Stimulated activated CD4-positive, alpha-beta T cell treated with anti-CD3 and anti-CD28 coated beads, Interleukin-1b, Interleukin-23, amount 100 ng/mL, for 4 hours (primary cell): ENCODE results near the gene ANKRD33B.
"Not testable (repeated sequence)": the region's sequence is repeated elsewhere in the genome, so short reads cannot be mapped to it uniquely, and the experiment has no call there.

ENCODE experiments used
- DNase-seq, 2 donors: peaks; one replicate each; pipeline ENCODE4 v3.0.0-alpha.2; 2020; ENCODE audit warnings: low read depth in 2 of 2

ANKRD33B gene

GRCh38 chr5:10618311-10618710, 54.4 kb downstream of the ANKRD33B start:
- no peak for DNase-seq

- no peak for DNase-seq
Measured at GRCh38 chr5:10619649-10620048, 55.8 kb downstream of the ANKRD33B start.

DNA sequence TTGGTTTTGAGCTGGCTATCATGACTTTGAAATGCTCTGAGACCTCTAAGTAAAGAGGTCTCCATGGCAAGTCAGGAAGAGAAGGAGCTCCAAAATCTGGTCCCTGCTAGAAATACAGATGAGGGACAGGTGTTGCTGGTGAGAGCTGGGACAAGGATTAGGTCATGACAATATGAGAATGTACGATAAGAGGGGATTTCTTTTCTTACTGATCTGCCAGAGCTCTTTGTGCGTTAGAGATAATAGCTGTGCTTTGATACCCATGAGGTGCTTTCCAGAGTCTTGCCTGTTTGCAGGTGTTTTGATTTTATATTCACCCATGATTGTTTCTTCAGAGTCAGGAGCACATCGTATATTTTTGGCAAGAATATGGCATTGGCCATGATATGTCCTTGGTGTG, 56.5 kb downstream of the ANKRD33B start:
- no peak for DNase-seq

GRCh38 chr5:10621832-10622231, 58.0 kb downstream of the ANKRD33B start:
- no peak for DNase-seq

- DNase-seq: no peak
Measured at GRCh38 chr5:10622810-10623209, 58.9 kb downstream of the ANKRD33B start.

GRCh38 chr5:10623305-10623910, 59.5 kb downstream of the ANKRD33B start:
- no peak for DNase-seq

DNA sequence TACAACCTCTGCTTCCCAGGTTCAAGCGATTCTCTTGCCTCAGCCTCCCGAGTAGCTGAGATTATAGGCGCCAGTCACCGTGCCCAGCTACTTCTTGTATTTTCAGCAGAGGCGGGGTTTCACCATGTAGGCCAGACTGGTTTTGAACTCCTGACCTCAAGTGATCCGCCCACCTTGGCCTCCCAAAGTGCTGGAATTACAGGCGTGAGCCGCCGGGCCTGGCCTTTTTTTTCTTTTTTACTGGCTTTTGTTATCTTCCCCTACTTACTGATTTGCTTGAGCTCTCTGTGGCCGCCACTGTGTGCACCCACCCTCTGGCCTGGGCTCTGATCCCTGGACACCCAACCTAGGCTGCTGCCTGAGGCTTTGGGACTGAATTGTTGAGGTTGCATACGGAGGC, 60.3 kb downstream of the ANKRD33B start:
- DNase-seq: no peak

GRCh38 chr5:10624679-10625078, 60.8 kb downstream of the ANKRD33B start:
- DNase-seq: no peak

DNA sequence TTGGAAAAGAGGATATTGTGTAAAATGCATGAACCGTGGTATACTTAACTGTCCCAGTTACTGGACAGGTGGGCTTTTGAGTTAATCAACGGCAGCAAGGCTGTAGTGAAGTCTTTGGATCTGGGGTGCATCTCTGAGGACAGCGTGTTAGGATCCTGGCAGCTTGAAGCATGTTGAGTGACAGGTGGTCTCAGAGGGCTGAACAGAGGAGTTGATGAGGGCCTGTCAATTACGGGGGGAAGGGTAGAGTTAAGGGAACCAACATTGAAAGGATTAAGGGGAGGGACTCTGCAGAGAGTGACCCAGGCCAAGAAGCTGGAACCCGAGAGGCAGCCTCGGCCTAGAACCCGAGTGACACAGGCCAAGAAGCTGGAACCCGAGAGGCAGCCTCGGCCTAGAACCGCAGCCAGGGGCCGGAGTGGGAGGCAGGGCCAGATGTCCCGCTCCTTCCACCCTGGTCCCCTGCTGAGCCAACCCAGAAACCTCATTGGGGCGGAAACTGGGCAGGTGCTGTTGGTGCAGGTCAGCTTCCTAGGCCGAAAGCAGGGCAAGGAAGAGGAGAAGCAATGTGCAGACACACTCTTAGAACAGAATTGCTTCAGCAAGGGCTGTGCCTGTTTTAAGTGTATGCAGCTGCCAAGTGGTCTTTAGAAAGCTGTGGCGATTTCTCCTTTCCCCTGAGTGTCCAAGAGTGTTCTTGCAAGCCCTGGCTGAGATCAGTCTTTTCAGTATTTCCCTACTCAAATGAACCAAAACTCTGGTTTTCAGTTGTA, 62.0 kb downstream of the ANKRD33B start:
- DNase-seq: no peak

- no peak for DNase-seq
Measured at GRCh38 chr5:10626473-10627013, 62.7 kb downstream of the ANKRD33B start.

DNA sequence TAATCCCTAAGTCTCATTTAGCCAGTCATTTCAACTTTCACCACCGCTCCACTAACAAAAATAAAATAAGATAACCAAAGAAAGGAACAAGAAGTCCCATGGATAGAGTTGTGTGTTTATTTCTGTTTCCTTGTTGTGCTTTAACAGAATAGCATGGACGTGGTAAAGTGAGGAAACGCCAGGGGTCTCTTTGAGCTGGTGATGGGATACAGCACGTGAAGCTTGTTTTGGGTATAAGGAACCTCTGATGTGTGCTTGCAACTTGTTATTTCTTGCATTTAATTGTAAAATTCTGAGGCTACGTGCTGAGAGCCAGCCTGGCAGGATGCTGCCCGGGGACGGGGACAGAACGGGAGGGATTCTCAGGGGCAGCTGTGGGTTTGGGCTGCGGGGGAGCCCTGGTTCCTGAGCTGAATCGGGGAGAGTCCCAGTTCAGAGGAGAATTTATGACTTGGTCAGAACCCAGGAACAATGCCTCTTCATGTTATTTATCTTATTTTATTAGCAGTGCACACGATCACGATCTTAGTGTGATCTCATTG, 63.4 kb downstream of the ANKRD33B start:
- no peak for DNase-seq

DNA sequence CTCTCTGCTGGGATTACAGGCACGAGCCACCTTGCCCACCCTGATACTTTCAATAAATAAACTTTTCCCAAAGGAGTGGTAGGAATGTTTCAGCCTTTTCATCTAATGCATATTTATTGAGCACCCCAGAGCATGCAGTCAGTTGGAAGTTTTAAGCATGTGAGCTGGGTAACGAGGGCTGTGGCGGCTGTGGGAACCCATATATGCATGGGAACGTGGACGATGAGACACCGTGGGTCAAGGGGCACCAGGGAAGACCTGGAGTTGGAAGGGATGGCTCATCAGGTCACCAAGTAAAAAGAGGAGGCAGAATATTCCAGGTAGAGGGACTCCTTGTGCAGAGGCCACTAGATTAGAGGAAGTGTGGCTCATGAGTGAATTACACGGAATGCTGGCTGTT, 64.7 kb downstream of the ANKRD33B start:
- no peak for DNase-seq

- no peak for DNase-seq
Measured at GRCh38 chr5:10629682-10630081, 65.8 kb downstream of the ANKRD33B start.

DNA sequence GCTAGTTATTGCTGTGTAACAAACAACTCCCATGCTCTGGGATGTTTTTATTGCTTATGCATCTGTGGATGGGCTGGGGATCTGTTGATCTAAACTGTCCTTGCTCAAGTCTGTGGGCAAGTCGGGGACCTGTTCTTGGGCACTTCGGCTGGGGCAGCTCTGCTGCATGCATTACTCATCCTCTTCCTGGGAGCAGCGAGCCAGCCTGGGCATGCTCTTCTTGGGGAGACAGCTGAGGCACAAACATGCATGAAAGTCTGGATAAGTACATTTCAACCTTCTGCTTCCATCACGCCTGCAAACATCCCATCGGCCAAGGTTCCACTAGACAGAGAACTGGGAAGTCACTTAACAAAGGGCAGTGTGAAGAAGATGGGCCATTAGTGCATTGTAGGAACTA, 66.3 kb downstream of the ANKRD33B start:
- no peak for DNase-seq

GRCh38 chr5:10630744-10631143, 66.9 kb downstream of the ANKRD33B start:
- DNase-seq: not testable (repeated sequence)

- no peak for DNase-seq
Measured at GRCh38 chr5:10631316-10631996, 67.6 kb downstream of the ANKRD33B start.

DNA sequence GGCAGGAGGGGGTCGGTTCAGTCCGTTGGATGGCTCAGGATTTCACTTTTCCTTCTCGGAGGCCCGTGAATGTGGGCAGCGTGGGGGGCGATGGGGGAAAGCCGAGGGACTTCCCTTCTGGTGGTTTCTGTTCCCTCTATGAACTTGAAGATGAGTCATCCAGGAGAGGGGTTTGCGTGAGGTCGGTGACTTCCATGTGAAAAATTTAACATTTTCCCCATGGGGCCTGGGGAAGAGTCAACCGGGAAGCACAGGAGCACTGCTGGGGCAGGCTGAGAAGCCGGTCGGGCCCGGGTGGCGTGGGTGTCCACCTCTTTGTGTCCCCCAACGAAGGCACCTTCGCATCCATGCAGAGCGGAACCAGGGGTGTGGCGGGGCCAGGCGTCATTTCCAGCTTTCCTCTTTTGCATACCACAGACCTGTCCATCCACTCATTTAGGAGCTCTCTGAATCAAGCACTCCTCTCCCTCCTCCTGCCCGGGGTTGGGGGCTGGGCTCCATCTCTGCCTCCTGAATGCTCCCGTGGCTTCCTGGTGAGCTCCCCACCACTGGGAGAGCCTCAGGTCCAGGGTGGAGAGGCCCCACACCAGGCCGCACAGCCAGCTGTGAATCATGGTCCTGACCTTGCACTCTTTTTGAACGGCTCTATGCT, 68.4 kb downstream of the ANKRD33B start:
- peak in 1 of 2 donors; percentile 40 for DNase-seq

DNA sequence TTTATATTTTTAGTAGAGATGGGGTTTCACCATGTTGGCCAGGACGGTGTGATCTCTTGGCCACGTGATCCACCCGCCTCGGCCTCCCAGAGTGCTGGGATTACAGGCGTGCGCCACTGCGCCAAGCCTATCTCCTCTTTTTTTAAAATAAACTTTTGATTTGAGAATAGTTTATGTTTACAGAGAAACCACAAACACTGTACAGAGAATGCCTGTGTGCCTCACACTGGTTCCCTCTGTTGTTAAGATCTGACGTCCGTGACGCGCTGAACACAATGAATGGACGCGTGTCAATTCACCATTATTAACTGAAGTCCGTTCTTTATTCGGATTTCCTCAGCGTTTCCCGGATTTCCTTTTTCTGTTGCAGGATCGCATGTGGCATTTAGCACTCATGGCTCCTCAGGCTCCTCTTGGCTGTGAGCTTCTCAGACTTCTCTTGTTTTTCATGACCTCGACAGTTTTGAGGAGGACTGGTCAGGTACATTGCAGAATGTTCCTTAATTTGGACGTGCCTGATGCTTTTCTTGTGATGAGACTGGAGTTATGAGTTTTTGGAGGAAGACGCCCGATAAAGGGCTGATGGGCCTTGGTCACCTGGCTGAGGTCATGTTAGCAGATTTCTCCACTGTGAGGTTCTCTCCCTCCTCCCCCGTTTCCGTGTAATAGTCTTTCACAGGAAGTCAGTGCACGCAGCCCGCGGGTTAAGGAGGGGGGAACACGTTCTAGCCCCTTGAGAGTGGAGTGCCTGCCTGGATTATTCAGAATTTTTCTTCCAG, 69.6 kb downstream of the ANKRD33B start:
- no peak for DNase-seq

- no peak for DNase-seq
Measured at GRCh38 chr5:10634050-10634449, 70.2 kb downstream of the ANKRD33B start.

DNA sequence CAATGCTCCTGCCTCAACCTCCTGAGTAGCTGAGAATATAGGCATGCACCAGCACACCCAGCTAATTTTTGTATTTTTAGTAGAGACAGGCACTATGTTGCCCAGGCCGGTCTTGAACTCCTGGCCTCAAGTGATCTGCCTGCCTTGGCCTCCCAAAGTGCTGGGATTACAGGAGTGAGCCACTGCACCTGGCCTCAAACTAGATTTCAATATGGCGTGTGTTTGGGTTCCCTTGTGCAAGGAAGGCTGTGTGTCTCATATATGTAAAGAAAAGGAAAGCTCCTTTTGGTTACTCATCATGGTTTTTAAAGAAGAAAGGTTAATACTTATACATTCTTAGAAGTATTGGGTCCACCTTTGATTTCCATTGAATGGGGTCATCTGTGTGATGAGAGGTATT, 70.7 kb downstream of the ANKRD33B start:
- DNase-seq: no peak

DNA sequence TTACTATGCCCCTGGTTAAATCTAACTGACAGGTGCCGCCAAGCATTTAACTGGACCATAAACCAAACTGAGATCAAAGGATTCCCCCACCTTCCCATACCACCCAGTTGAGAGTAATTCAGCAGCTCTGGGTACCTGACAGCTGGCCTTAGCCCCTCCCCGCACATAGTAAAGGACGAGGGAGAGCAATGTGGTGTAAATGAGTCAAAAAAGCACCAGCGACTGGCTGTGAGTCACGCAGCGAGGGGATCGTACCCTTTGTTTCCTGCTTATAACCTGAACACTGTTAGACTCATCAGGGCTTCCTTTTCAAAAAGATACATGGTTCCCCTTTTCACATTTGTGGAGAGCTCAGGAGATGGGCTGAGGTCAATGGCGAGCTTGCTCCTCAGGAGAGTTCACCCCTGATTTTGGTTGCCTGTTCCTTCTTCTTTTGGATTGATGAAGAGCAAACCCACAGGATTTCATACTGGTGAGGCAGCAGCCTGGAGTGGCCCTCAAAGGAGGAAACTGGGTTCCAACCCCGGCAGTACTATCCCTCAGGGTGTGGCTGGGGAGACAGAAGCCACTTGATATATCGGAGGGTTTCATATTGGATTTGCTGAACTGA, 71.5 kb downstream of the ANKRD33B start:
- DNase-seq: peak; percentile 34 to 59
